PC-9 (cell line): ENCODE measurements around the gene CNIH3.

ENCODE experiments used
- CTCF ChIP-seq: fragments of 200-600 bp; sonication (generic); conservative IDR thresholded peaks from 2 replicates; pipeline ENCODE4 v1.6.1; 2017; ENCODE audit warnings: mixed run types, antibody characterized with exemption, mild to moderate bottlenecking, moderate library complexity
- EZH2 ChIP-seq: fragments of 200-600 bp; sonication (generic); IDR thresholded peaks from 2 replicates; pipeline ENCODE4 v1.8.0; 2017; ENCODE audit warnings: antibody characterized with exemption, low read depth

- no peak for TF ChIP-seq EZH2
- TF ChIP-seq CTCF, result no peak
Observed at GRCh38 chr1:224626042-224626441, 9.9 kb downstream of the CNIH3 start.
